Measurements from ENCODE around the gene RNF207. TPM values are rescaled to one million over a fixed set of nuclear protein-coding genes. Genes with fewer than 3 reads are reported as not detected.

Gene RNF207
- total and polyA plus RNA-seq, 2 donors (not counting 3 experiments of a cell fraction or from before 2014, with no cell fraction given), result 3.2 to 8.2 TPM

- no peak overlapping the region for H3K4me2 ChIP-seq (ENCODE audit: insufficient read depth, low read length)
- intact Hi-C loops (cut with micrococcal nuclease), result loop anchor here (2.0 kb wide), 2 partner anchors 17 to 123 kb away; partner anchors contain the start of gene RPL22
These were observed 24.6 kb upstream of the RNF207 start for GRCh38 chr1:6181347-6181770.

More at GRCh38 chr1:6181347-6181770, 24.6 kb upstream of the RNF207 start:
- Histone ChIP-seq H3K27ac (ENCODE audit: insufficient read depth, low read depth, low read length) (no peak overlapping the region), H3K9me1 (replicated peaks; ENCODE audit: control insufficient read depth, extremely low read depth, insufficient read depth, low read length) (no peaks in the 10 kb centered on the region), H3K9me3 (replicated peaks; ENCODE audit: control insufficient read depth, insufficient read depth, low read length) (no peaks in the 10 kb centered on the region), H2AFZ (ENCODE audit: low read depth, low read length) (no peak overlapping the region), H3K4me1 (ENCODE audit: control insufficient read depth, extremely low read depth, insufficient read depth, low read length) (no peaks in the 10 kb centered on the region), H3K4me3 (replicated peaks in 1 of 3; ENCODE audit: insufficient read depth in 1 of 3, low read depth in 1 of 3, low read length in 3 of 3) (no peak overlapping the region), H3K36me3 (ENCODE audit: control insufficient read depth in 2 of 2, extremely low read depth in 1 of 2, insufficient read depth in 2 of 2, low read length in 2 of 2) (peaks cover 0 to 5% of the 10 kb centered on the region in 2 experiments), H3K9ac (replicated peaks; ENCODE audit: extremely low read depth, insufficient read depth, low read length) (no peak overlapping the region), H4K20me1 (replicated peaks; ENCODE audit: control insufficient read depth, extremely low read depth, insufficient read depth, low read length) (peaks cover 4% of the 10 kb centered on the region), H3K27me3 (ENCODE audit: control insufficient read depth in 2 of 2, insufficient read depth in 2 of 2, low read length in 2 of 2) (peaks cover 27 to 36% of the 10 kb centered on the region in 2 experiments), H3K79me2 (ENCODE audit: control insufficient read depth, insufficient read depth, low read length) (no peaks in the 10 kb centered on the region)
- ChIA-PET CTCF (interaction anchor here (0.9 to 2.9 kb wide), 2 partner anchors 72 to 128 kb away, joined by 4 to 13 read pairs; no protein-coding TSS in a partner anchor), POLR2A (no interaction called here)
- DNase-seq (ENCODE audit: low read depth, low spot score), result no peak
- BruUV-seq (replicated peaks), result no TSS peak
- dilution Hi-C loops (cut with MboI; ENCODE audit: extremely low pct_ligation_motif_present, low sequenced_read_pairs), result no loop called here
- TF ChIP-seq MAX (IDR thresholded peaks at IDR 0.05; ENCODE audit: insufficient read depth, insufficient read length) (no peak), POLR2AphosphoS5 (IDR thresholded peaks at IDR 0.05; ENCODE audit: insufficient read depth, low read depth, low read length) (no peak), FOS (IDR thresholded peaks at IDR 0.05; ENCODE audit: borderline replicate concordance, insufficient read depth, low read length) (no peak), MYC (IDR thresholded peaks at IDR 0.05; ENCODE audit: low read depth, low read length) (no peak), EZH2 (IDR thresholded peaks at IDR 0.05; ENCODE audit: borderline replicate concordance, low read depth, low read length, severe bottlenecking) (no peak), CTCF (IDR thresholded peaks at IDR 0.05; ENCODE audit: extremely low read depth in 1 of 2, insufficient read depth in 1 of 2, low read depth in 1 of 2, low read length in 2 of 2) (no peak), GATA2 (IDR thresholded peaks at IDR 0.05; ENCODE audit: insufficient read depth, insufficient read length, low read depth, low read length) (no peak), JUN (IDR thresholded peaks at IDR 0.05; ENCODE audit: borderline replicate concordance, insufficient read depth, insufficient read length, low read depth) (no peak), POLR2A (IDR thresholded peaks at IDR 0.05; ENCODE audit: low read depth, low read length) (no peak)
- peak; percentile 12 for FAIRE-seq

Measured in endothelial cell of umbilical vein (primary cell).